Gastroesophageal sphincter (tissue), 3 donors: ENCODE results near the gene SKA2.

ENCODE experiments used
- CTCF ChIP-seq, 4 experiments: fragments of 200-600 bp in 2 of 4; fragments of 450-650 bp in 2 of 4; sonication (generic) in 1 of 4; IDR thresholded peaks; one replicate each; pipeline ENCODE4 v1.5.1; 2017 to 2019; ENCODE audit warnings: antibody characterized with exemption in 4 of 4, mild to moderate bottlenecking in 2 of 4, moderate library complexity in 2 of 4
- POLR2A ChIP-seq, 2 donors: fragments of 450-650 bp; IDR thresholded peaks; one replicate each; pipeline ENCODE4 v1.6.1; 2017; ENCODE audit warnings: antibody characterized with exemption in 2 of 2, mild to moderate bottlenecking in 2 of 2, moderate library complexity in 1 of 2

DNA sequence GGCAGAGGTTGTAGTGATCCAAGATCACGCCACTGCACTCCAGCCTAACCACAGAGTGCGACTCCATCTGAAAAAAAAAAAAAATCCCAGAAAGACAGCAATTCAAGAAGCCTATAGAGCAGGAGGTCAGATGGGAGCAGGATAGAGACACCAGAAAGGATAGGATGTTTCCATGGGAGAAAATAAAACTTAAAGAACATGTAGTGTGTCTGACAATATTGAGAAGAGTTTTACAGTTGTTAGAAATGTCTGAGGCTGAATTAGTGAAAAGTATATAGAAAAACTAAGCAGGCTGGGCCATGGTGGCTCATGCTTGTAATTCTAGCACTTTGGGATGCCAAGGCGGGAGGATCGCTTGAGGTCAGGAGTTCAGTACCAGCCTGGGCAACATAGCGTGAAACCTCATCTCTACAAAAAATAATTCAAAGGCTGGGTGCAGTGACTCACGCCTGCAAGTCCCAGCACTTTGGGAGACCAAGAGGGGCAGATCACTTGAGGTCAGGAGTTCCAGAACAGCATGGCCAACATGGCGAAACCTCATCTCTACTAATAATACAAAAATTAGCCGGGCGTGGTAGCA is 33.0 kb downstream of the SKA2 start:
- no peak for TF ChIP-seq CTCF (IDR thresholded peaks at IDR 0.05)
- no peak for TF ChIP-seq POLR2A (IDR thresholded peaks at IDR 0.05)
